Activated CD4-positive, alpha-beta T cell treated with anti-CD3 and anti-CD28 coated beads, Interleukin-2, amount 50 U/mL, for 4 hours (primary cell): ENCODE results near the gene KCNB1.

Experiments used
- DNase-seq, 2 experiments: peaks; one replicate each; pipeline ENCODE4 v3.0.0-alpha.2; 2020

Gene KCNB1

GRCh38 chr20:49405696-49406095 is 76.8 kb downstream of the KCNB1 start:
- DNase-seq: no peak

GRCh38 chr20:49405062-49405683 is 77.3 kb downstream of the KCNB1 start:
- DNase-seq: no peak

GRCh38 chr20:49404461-49404860 is 78.0 kb downstream of the KCNB1 start:
- no peak for DNase-seq

GRCh38 chr20:49403911-49404310 is 78.6 kb downstream of the KCNB1 start:
- no peak for DNase-seq

- DNase-seq: no peak
These were observed 79.5 kb downstream of the KCNB1 start for GRCh38 chr20:49403012-49403411.

GRCh38 chr20:49400904-49401303 is 81.6 kb downstream of the KCNB1 start:
- DNase-seq: no peak

- DNase-seq: no peak
These were observed 82.1 kb downstream of the KCNB1 start for GRCh38 chr20:49400410-49400809.

- DNase-seq: no peak
These were observed 83.1 kb downstream of the KCNB1 start for GRCh38 chr20:49399329-49399728.

GRCh38 chr20:49398401-49399144 is 83.9 kb downstream of the KCNB1 start:
- no peak for DNase-seq

- DNase-seq: no peak
These were observed 84.9 kb downstream of the KCNB1 start for GRCh38 chr20:49397525-49397924.

GRCh38 chr20:49396230-49396629 is 86.2 kb downstream of the KCNB1 start:
- no peak for DNase-seq

- DNase-seq: no peak
These were observed 86.8 kb downstream of the KCNB1 start for GRCh38 chr20:49395659-49396058.

GRCh38 chr20:49395183-49395582 is 87.3 kb downstream of the KCNB1 start:
- no peak for DNase-seq

- DNase-seq: no peak
These were observed 87.7 kb downstream of the KCNB1 start for GRCh38 chr20:49394757-49395156.

- DNase-seq: no peak
These were observed 88.2 kb downstream of the KCNB1 start for GRCh38 chr20:49394264-49394663.

- no peak for DNase-seq
These were observed 88.7 kb downstream of the KCNB1 start for GRCh38 chr20:49393803-49394202.

- no peak for DNase-seq
These were observed 89.7 kb downstream of the KCNB1 start for GRCh38 chr20:49392745-49393144.

- DNase-seq: no peak
These were observed 90.8 kb downstream of the KCNB1 start for GRCh38 chr20:49391404-49392245.

- DNase-seq: no peak
These were observed 92.6 kb downstream of the KCNB1 start for GRCh38 chr20:49389854-49390253.

- no peak for DNase-seq
These were observed 93.7 kb downstream of the KCNB1 start for GRCh38 chr20:49388744-49389143.

GRCh38 chr20:49387581-49387939 is 94.9 kb downstream of the KCNB1 start:
- no peak for DNase-seq

GRCh38 chr20:49386848-49387580 is 95.5 kb downstream of the KCNB1 start:
- no peak for DNase-seq

GRCh38 chr20:49385465-49385864 is 97.0 kb downstream of the KCNB1 start:
- DNase-seq: no peak
